Measurements from ENCODE around the gene APOL3. TPM values are rescaled to one million over a fixed set of nuclear protein-coding genes. Genes with fewer than 3 reads are reported as not detected.
"Not testable (repeated sequence)": the region's sequence is repeated elsewhere in the genome, so short reads cannot be mapped to it uniquely, and the experiment has no call there.

The APOL3 gene
- total RNA-seq, 2 donors from 2014 or later = 53.1 to 101 TPM

DNA sequence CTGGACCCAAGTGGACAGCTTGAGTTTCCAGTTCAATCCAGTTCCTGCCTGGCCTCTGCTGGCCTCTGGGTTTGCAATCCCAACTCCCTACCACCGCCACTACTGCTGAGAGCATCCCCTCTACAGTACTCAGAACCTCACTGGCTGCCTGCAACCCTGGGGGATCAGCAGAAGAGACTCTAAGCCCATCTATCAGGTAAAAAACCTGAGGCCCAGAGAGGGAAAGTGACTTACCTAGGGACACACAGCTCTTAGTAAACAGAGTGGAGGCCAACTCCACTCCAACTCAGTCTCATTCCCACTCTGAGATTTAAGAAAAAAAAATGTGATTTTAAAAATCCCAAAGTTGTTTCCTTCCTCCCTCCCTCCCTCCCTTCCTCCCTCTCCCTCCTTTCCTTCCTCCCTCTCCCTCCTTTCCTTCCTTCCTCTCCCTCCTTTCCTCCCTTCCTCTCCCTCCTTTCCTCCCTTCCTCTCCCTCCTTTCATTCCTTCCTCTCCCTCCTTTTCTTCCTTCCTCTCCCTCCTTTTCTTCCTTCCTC, 34.5 kb downstream of the APOL3 start:
- TF ChIP-seq, protein P1, sequence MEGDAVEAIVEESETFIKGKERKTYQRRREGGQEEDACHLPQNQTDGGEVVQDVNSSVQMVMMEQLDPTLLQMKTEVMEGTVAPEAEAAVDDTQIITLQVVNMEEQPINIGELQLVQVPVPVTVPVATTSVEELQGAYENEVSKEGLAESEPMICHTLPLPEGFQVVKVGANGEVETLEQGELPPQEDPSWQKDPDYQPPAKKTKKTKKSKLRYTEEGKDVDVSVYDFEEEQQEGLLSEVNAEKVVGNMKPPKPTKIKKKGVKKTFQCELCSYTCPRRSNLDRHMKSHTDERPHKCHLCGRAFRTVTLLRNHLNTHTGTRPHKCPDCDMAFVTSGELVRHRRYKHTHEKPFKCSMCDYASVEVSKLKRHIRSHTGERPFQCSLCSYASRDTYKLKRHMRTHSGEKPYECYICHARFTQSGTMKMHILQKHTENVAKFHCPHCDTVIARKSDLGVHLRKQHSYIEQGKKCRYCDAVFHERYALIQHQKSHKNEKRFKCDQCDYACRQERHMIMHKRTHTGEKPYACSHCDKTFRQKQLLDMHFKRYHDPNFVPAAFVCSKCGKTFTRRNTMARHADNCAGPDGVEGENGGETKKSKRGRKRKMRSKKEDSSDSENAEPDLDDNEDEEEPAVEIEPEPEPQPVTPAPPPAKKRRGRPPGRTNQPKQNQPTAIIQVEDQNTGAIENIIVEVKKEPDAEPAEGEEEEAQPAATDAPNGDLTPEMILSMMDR (IDR thresholded peaks at IDR 0.05) = no peak
- Histone ChIP-seq H3K9me3 (no peaks in the 10 kb centered on the region), H3K36me3 (no peaks in the 10 kb centered on the region), H3K27ac (no peak overlapping the region), H3K4me1 (ENCODE audit: control insufficient read depth in 1 of 2, low read depth in 2 of 2) (peaks cover 0 to 5% of the 10 kb centered on the region in 2 donors), H3K27me3 (replicated peaks; ENCODE audit: insufficient read depth) (no peaks in the 10 kb centered on the region), H3K4me3 (no peak overlapping the region)
- no peak for ATAC-seq (ENCODE audit: insufficient number of reproducible peaks, low FRiP score, low read depth)
- no peak for DNase-seq (ENCODE audit: low spot score)

- Histone ChIP-seq H3K27me3 (replicated peaks; ENCODE audit: insufficient read depth) (no peaks in the 10 kb centered on the region), H3K4me3 (no peak overlapping the region), H3K36me3 (no peaks in the 10 kb centered on the region), H3K4me1 (ENCODE audit: control insufficient read depth in 1 of 2, low read depth in 2 of 2) (peaks cover 0 to 5% of the 10 kb centered on the region in 2 donors), H3K9me3 (no peaks in the 10 kb centered on the region), H3K27ac (no peak overlapping the region)
- ATAC-seq (ENCODE audit: insufficient number of reproducible peaks, low FRiP score, low read depth) = no peak
- no peak for DNase-seq (ENCODE audit: low spot score)
- TF ChIP-seq, protein P1 (IDR thresholded peaks at IDR 0.05) = no peak
Observed at GRCh38 chr22:36125434-36125833, 35.1 kb downstream of the APOL3 start.

- H3K9me3 ChIP-seq = no peaks in the 10 kb centered on the region
- ATAC-seq (ENCODE audit: insufficient number of reproducible peaks, low FRiP score, low read depth) (no peak), DNase-seq (ENCODE audit: low spot score) (no peak)
- no peaks in the 10 kb centered on the region for H3K36me3 ChIP-seq
- H3K27ac ChIP-seq = peak overlapping the region in 1 of 2 donors; percentile 78
- TF ChIP-seq, protein P1 (IDR thresholded peaks at IDR 0.05) = no peak
- H3K27me3 ChIP-seq (replicated peaks; ENCODE audit: insufficient read depth) = no peaks in the 10 kb centered on the region
- H3K4me1 ChIP-seq (ENCODE audit: control insufficient read depth in 1 of 2, low read depth in 2 of 2) = peaks cover 0 to 5% of the 10 kb centered on the region in 2 donors
- H3K4me3 ChIP-seq = no peak overlapping the region
Observed at GRCh38 chr22:36124666-36125065, 35.9 kb downstream of the APOL3 start.

DNA sequence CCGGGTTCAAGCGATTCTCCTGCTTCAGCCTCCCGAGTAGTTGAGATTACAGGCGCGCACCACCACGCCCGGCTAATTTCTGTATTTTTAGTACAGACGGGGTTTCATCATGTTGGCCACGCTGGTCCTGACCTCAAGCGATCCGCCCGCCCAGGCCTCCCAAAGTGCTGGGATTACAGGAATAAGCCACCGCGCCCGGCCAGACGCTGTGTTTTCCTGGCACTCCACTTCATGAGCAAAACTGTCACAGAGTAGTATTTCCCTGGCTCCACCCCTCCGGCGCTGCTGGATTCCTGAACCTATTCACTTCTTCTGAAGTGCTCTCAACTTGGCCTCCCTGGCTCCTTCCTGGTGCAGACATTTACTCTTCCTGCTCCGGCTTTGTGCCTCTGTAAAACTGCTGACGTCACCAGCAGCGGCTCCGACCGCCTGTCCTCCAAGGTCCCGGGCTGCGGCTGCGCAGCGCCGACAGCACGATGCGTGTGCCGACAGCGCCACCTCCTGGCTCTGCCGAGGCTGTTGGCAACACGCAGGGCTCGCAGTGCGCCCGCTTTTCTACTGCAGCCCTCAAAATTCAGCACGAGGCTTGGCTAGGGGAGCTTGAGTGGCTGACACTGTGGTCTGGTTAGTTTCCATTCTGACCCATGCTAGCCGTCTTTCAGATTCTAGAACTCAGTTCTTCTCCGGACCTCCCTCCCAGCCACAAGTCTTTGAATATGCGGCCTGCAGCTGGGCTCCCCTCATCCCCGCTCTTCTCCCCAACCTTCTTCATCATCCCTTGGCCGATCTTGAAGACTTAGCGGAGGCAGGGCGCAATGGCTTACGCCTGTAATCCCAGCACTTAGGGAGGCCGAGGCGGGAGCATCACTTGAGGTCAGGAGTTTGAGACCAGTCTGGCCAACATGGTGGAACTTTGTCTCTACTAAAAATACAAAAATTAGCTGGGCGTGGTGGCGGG, 36.6 kb downstream of the APOL3 start:
- no peaks in the 10 kb centered on the region for H3K27me3 ChIP-seq (replicated peaks; ENCODE audit: insufficient read depth)
- TF ChIP-seq, protein P1 (IDR thresholded peaks at IDR 0.05) = peak; percentile 97
- peak overlapping the region; percentile 61 for H3K4me3 ChIP-seq
- ATAC-seq (ENCODE audit: insufficient number of reproducible peaks, low FRiP score, low read depth) = peak; percentile 90
- H3K27ac ChIP-seq = peak overlapping the region; percentile 62 to 78
- no peaks in the 10 kb centered on the region for H3K36me3 ChIP-seq
- H3K9me3 ChIP-seq = no peaks in the 10 kb centered on the region
- peaks cover 0 to 5% of the 10 kb centered on the region in 2 donors for H3K4me1 ChIP-seq (ENCODE audit: control insufficient read depth in 1 of 2, low read depth in 2 of 2)
- peak; percentile 76 for DNase-seq (ENCODE audit: low spot score)

GRCh38 chr22:36120621-36121351, 39.8 kb downstream of the APOL3 start:
- ATAC-seq (ENCODE audit: insufficient number of reproducible peaks, low FRiP score, low read depth); H3K4me3 ChIP-seq; H3K9me3 ChIP-seq; DNase-seq (ENCODE audit: low spot score); H3K36me3 ChIP-seq; H3K27me3 ChIP-seq (replicated peaks; ENCODE audit: insufficient read depth); H3K4me1 ChIP-seq (ENCODE audit: control insufficient read depth in 1 of 2, low read depth in 2 of 2); H3K27ac ChIP-seq: not testable (repeated sequence)

All from thoracic aorta (tissue), 2 donors.